H9 (cell line): Measurements from ENCODE around the gene CLMP. TPM values are rescaled to one million over a fixed set of nuclear protein-coding genes. Genes with fewer than 3 reads are reported as not detected.

ENCODE experiments used
- DNase-seq: peaks from one replicate; pipeline ENCODE4 v3.0.0-alpha.2; 2017
- H2AFZ ChIP-seq: one replicate; pipeline ENCODE4 v1.6.1; 2013; ENCODE audit warnings: mild to moderate bottlenecking, low read length, control low read depth, moderate library complexity
- H2AK5ac ChIP-seq: 2 replicates; pipeline ENCODE4 v1.6.1; 2013; ENCODE audit warnings: low read length, control low read depth, mixed read lengths; ENCODE audit not compliant: insufficient read length
- H2BK120ac ChIP-seq: one replicate; pipeline ENCODE4 v1.6.1; 2013; ENCODE audit warnings: low read depth, mild to moderate bottlenecking, low read length, control low read depth, inconsistent platforms; ENCODE audit not compliant: poor library complexity, severe bottlenecking
- H2BK12ac ChIP-seq: 2 replicates; pipeline ENCODE4 v1.6.1; 2013; ENCODE audit warnings: low read length, control low read depth, mixed read lengths, low read depth; ENCODE audit not compliant: insufficient read length
- H2BK15ac ChIP-seq: 2 replicates; pipeline ENCODE4 v1.6.1; 2013; ENCODE audit warnings: low read depth, low read length, control low read depth
- H2BK20ac ChIP-seq: one replicate; pipeline ENCODE4 v1.6.1; 2013; ENCODE audit warnings: low read depth, mild to moderate bottlenecking, low read length, control low read depth, inconsistent platforms; ENCODE audit not compliant: poor library complexity, severe bottlenecking
- H2BK5ac ChIP-seq: 2 replicates; pipeline ENCODE4 v1.6.1; 2013; ENCODE audit warnings: low read length, control low read depth, mixed read lengths; ENCODE audit not compliant: insufficient read length
- H3K14ac ChIP-seq: 2 replicates; pipeline ENCODE4 v1.6.1; 2013; ENCODE audit warnings: low read length, control low read depth; ENCODE audit not compliant: insufficient read depth
- H3K18ac ChIP-seq: 2 replicates; pipeline ENCODE4 v1.6.1; 2013; ENCODE audit warnings: low read depth, mild to moderate bottlenecking, mixed read lengths, low read length, control low read depth; ENCODE audit not compliant: insufficient read length
- H3K23ac ChIP-seq: 2 replicates; pipeline ENCODE4 v1.6.1; 2013; ENCODE audit warnings: low read length, control low read depth, mixed read lengths, low read depth; ENCODE audit not compliant: insufficient read length
- H3K23me2 ChIP-seq: 2 replicates; pipeline ENCODE4 v1.6.1; 2013; ENCODE audit warnings: low read depth, mild to moderate bottlenecking, mixed read lengths, low read length, control low read depth; ENCODE audit not compliant: insufficient read length, poor library complexity, severe bottlenecking
- H3K27ac ChIP-seq: 2 replicates; pipeline ENCODE4 v1.5.1; 2013; ENCODE audit warnings: low read length, control low read depth, mixed read lengths, low read depth; ENCODE audit not compliant: insufficient read length
- H3K27me3 ChIP-seq: 2 replicates; pipeline ENCODE4 v1.6.1; 2013; ENCODE audit warnings: low read length, control low read depth, inconsistent platforms; ENCODE audit not compliant: insufficient read depth
- H3K4ac ChIP-seq: 2 replicates; pipeline ENCODE4 v1.6.1; 2013; ENCODE audit warnings: low read depth, mild to moderate bottlenecking, control low read depth, inconsistent platforms, low read length, moderate library complexity
- H3K4me1 ChIP-seq: 2 replicates; pipeline ENCODE4 v1.6.1; 2013; ENCODE audit warnings: low read length, control low read depth, inconsistent platforms; ENCODE audit not compliant: insufficient read depth
- H3K4me2 ChIP-seq: 2 replicates; pipeline ENCODE4 v1.6.1; 2013; ENCODE audit warnings: low read length, control low read depth, mixed read lengths; ENCODE audit not compliant: insufficient read length, insufficient read depth
- H3K56ac ChIP-seq: 2 replicates; pipeline ENCODE4 v1.6.1; 2013; ENCODE audit warnings: low read depth, mild to moderate bottlenecking, mixed read lengths, low read length, control low read depth; ENCODE audit not compliant: insufficient read length
- H3K79me1 ChIP-seq: 2 replicates; pipeline ENCODE4 v1.6.1; 2013; ENCODE audit warnings: low read depth, mild to moderate bottlenecking, moderate library complexity, low read length, control low read depth, inconsistent platforms; ENCODE audit not compliant: insufficient read depth, poor library complexity, severe bottlenecking
- H3K79me2 ChIP-seq: 2 replicates; pipeline ENCODE4 v1.6.1; 2013; ENCODE audit warnings: low read length, control low read depth, inconsistent platforms; ENCODE audit not compliant: insufficient read depth
- H3K9ac ChIP-seq: 2 replicates; pipeline ENCODE4 v1.6.1; 2013; ENCODE audit warnings: low read length, control low read depth, mixed read lengths; ENCODE audit not compliant: insufficient read length; ENCODE audit errors: extremely low read depth
- H3K9me3 ChIP-seq: one replicate; pipeline ENCODE4 v1.6.1; 2013; ENCODE audit warnings: low read depth, low read length, inconsistent platforms; ENCODE audit not compliant: control insufficient read depth
- H3T11ph ChIP-seq: one replicate; pipeline ENCODE4 v1.6.1; 2013; ENCODE audit warnings: mild to moderate bottlenecking, low read length, control low read depth, inconsistent platforms
- H4K20me1 ChIP-seq: one replicate; pipeline ENCODE4 v1.6.1; 2013; ENCODE audit not compliant: control insufficient read depth, insufficient read length, insufficient read depth
- H4K5ac ChIP-seq: 2 replicates; pipeline ENCODE4 v1.6.1; 2013; ENCODE audit warnings: low read depth, mild to moderate bottlenecking, mixed read lengths, low read length, control low read depth; ENCODE audit not compliant: insufficient read length
- H4K8ac ChIP-seq: replicated peaks from 2 replicates; pipeline ENCODE4 v1.6.1; 2013; ENCODE audit warnings: low read length, control low read depth, mixed read lengths, low read depth; ENCODE audit not compliant: insufficient read length
- H4K91ac ChIP-seq: 2 replicates; pipeline ENCODE4 v1.6.1; 2013; ENCODE audit warnings: low read depth, mild to moderate bottlenecking, moderate library complexity, mixed read lengths, low read length, control low read depth; ENCODE audit not compliant: insufficient read length
- H3K27ac Mint-ChIP-seq, 3 experiments: 2 replicates in 2 of 3; 3 replicates in 1 of 3; pipeline ENCODE4 v1.8.0; 2020 to 2021; ENCODE audit warnings: mixed read lengths in 3 of 3, mild to moderate bottlenecking in 1 of 3, moderate library complexity in 1 of 3
- H3K27me3 Mint-ChIP-seq: 2 replicates; pipeline ENCODE4 v1.8.0; 2021; ENCODE audit warnings: low read depth, mild to moderate bottlenecking, moderate library complexity, mixed read lengths
- H3K36me3 Mint-ChIP-seq, 3 experiments: 2 replicates in 2 of 3; 3 replicates in 1 of 3; pipeline ENCODE4 v1.8.0; 2020 to 2021; ENCODE audit warnings: low read depth in 3 of 3, mixed read lengths in 3 of 3; ENCODE audit not compliant: insufficient read depth in 1 of 3
- H3K4me1 Mint-ChIP-seq, 2 experiments: 2 replicates each; pipeline ENCODE4 v1.8.0; 2020; ENCODE audit warnings: mixed read lengths in 2 of 2
- H3K4me3 Mint-ChIP-seq, 2 experiments: 2 replicates in 1 of 2; 3 replicates in 1 of 2; pipeline ENCODE4 v1.8.0; 2020 to 2021; ENCODE audit warnings: mild to moderate bottlenecking in 2 of 2, mixed read lengths in 2 of 2, moderate library complexity in 1 of 2
- H3K9me3 Mint-ChIP-seq, 2 experiments: 2 replicates in 1 of 2; 3 replicates in 1 of 2; pipeline ENCODE4 v1.8.0; 2020; ENCODE audit warnings: mild to moderate bottlenecking in 2 of 2, mixed read lengths in 2 of 2, moderate library complexity in 1 of 2
- WGBS: extraction: QIAGEN DNeasy Blood & Tissue Kit; methylation state at CpG from one replicate; pipeline ENCODE4 v1.1.7; 2013; ENCODE audit warnings: missing lambda C conversion rate, low lambda C conversion rate, mixed read lengths; ENCODE audit not compliant: insufficient read length; ENCODE audit errors: extremely low coverage; 5-methylcytosine and 5-hydroxymethylcytosine counted together
- total RNA-seq: library from RNA; stranded (reverse); gene quantifications from 2 replicates; pipeline ENCODE4 v1.2.1, GENCODE V29; 2021
- TF ChIP-seq, protein P1 (sequence below): fragments of 200-600 bp; sonication (generic); conservative IDR thresholded peaks from 3 replicates; pipeline ENCODE4 v1.8.0; 2021; ENCODE audit warnings: antibody characterized with exemption, mild to moderate bottlenecking

The CLMP gene
- total RNA-seq, 1 experiment from 2014 or later: 13.8 TPM

DNA sequence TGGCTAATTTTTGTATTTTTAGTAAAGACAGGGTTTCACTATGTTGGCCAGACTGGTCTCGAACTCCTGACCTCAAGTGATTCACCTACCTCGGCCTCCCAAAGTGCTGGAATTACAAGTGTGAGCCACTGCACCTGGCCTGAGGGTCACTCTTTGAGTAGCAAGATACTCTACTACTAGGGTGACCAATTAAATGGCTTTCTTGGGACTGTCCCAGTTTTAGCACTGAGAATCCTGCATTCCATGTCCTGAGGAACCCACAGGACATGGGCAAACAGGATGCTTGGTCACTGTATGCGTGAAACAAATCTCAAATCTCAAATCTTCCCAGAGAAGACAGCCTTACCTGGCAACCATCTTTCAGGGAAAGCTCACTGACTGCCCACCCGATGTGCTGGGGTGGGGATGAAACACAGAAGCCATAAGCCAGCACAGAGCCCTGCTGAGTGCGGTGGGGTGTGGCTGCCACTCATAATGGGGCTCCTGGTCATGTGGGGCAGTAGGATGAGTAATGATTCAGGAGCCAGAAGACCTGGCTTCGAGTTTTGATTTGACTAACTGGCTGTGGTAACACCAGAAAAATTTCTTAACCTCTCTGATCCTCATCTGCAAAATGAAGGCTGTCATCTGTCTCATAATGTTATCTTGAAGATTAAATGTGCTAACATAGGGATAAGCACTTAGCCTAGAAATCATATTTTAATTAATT is 11.5 kb downstream of the CLMP start:
- Histone ChIP-seq H3T11ph (no peak overlapping the region), H3K23me2 (no peaks in the 10 kb centered on the region), H3K18ac (no peak overlapping the region), H3K9me3 (no peaks in the 10 kb centered on the region), H2BK15ac (no peak overlapping the region), H3K9ac (no peak overlapping the region), H4K91ac (no peak overlapping the region), H4K8ac (no peak overlapping the region), H3K27ac (no peak overlapping the region), H3K56ac (no peak overlapping the region), H3K14ac (no peak overlapping the region), H4K20me1 (no peaks in the 10 kb centered on the region), H2BK120ac (no peak overlapping the region), H3K79me1 (no peaks in the 10 kb centered on the region), H2BK20ac (no peak overlapping the region), H3K4me1 (peaks cover 26% of the 10 kb centered on the region), H3K4ac (no peak overlapping the region), H2BK12ac (no peak overlapping the region), H3K4me2 (no peak overlapping the region), H2AFZ (no peak overlapping the region), H3K27me3 (no peaks in the 10 kb centered on the region), H2AK5ac (no peak overlapping the region), H3K23ac (no peak overlapping the region), H4K5ac (no peak overlapping the region), H2BK5ac (no peak overlapping the region), H3K79me2 (no peaks in the 10 kb centered on the region)
- Mint-ChIP-seq H3K36me3 (peaks cover 4 to 11% (median 10%) of the 10 kb centered on the region in 3 experiments; a peak in 6 of 7 replicates), H3K4me3 (no peak overlapping the region), H3K27me3 (peaks cover 1% of the 10 kb centered on the region; the same call in 1 of the 2 replicates), H3K9me3 (peaks cover 4 to 6% of the 10 kb centered on the region in 2 experiments; a peak in 3 of 5 replicates), H3K4me1 (peaks cover 68 to 78% of the 10 kb centered on the region in 2 experiments), H3K27ac (no peak overlapping the region; a peak in 1 of 7 replicates)
- TF ChIP-seq, protein P1, sequence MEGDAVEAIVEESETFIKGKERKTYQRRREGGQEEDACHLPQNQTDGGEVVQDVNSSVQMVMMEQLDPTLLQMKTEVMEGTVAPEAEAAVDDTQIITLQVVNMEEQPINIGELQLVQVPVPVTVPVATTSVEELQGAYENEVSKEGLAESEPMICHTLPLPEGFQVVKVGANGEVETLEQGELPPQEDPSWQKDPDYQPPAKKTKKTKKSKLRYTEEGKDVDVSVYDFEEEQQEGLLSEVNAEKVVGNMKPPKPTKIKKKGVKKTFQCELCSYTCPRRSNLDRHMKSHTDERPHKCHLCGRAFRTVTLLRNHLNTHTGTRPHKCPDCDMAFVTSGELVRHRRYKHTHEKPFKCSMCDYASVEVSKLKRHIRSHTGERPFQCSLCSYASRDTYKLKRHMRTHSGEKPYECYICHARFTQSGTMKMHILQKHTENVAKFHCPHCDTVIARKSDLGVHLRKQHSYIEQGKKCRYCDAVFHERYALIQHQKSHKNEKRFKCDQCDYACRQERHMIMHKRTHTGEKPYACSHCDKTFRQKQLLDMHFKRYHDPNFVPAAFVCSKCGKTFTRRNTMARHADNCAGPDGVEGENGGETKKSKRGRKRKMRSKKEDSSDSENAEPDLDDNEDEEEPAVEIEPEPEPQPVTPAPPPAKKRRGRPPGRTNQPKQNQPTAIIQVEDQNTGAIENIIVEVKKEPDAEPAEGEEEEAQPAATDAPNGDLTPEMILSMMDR: no peak
- no CpG with 5 or more reads among the region's 6 CpGs for WGBS
- DNase-seq: no peak
